GM21529 (cell line): Measurements from ENCODE around the gene SMIM36.
"Not testable (repeated sequence)": the region's sequence is repeated elsewhere in the genome, so short reads cannot be mapped to it uniquely, and the experiment has no call there.

ENCODE experiments used
- ATAC-seq: cut with Tn5 transposase; IDR thresholded peaks from one replicate; pipeline ENCODE4 v1.9.1; 2021; ENCODE audit not compliant: unreplicated experiment

SMIM36 gene

DNA sequence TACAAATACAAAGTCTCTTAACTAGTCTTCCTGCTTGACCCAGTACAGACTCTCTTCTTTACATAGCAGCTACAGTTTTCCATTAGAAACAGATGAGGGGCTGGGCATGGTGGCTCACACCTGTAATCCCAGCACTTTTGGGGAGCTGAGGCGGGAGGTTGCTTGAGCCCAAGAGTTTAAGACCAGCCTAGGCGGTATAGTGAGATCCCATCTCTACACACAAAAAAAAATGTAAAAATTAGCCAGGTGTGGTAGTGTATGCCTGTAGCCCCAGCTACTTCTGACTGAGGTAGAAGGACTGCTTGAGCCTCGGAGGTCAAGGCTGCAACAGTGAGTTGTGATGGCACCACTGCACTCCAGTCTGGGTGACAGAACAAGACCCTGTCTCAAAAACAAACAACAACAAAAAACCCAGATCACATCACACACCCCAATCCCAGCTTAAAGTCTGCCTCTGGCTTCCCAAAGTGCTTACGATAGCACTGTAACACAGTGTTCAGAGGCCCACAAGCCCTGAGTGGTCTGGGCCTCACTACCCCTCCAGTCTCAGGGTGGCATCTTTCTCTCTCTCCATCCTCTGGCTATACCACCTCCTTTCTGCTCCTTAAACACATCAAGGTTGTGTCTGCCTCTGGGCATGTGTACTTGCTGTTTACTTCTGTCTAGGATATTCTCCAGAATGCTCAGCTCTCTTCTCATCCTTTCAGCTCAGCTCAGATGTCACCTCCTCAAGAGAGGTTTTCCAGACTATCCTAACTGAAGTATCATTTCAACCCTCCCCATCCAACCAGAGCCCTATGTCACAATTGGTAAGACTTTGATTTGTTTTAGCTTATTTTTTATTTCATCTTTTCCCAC, 93.6 kb downstream of the SMIM36 start:
- ATAC-seq = no peak

DNA sequence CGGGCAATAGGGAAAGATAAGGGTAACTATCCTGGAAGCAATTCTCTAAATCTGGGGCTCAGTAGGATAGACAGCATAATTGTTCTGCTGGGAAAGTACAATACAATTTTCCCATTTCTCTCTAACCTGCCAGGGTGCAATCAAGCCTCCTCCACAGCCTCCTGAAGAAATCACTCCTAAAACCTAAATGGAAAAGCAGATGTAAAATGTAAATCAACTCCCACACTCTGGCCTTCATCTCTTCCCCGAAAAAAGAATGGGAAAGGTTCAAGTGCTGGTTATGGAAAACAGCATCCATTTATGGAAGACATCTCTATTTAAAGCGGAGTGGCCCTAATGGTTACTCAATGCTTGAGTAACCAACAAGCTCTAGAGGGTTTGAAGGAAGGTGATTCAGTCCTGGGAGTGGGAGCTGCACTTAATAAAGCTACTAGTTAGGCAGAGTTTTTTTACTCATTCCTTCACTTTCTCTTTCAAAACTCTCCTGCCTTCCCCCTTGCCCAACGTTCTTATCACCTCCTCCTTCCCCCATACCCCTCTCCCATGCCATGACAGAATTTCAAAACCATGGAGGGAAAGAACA, 94.7 kb downstream of the SMIM36 start:
- no peak for ATAC-seq

DNA sequence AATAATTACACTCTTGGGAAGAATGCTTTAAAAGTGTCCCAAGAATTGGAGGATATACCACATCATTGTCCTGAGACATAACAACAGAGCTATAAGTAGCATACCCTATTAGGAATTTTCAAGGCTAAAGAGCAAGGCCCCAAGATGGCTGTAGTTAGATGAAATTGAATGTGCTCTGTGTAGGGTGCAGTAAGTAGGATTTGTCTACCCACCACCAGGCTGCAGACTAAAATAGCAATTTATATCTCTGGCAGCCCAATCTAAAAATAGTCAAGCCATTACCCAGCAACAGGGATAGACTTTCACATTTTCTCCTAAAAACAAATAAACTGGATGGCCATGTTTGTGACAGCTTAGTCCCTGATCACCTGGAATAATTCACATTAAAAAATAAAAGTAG, 95.3 kb downstream of the SMIM36 start:
- no peak for ATAC-seq

DNA sequence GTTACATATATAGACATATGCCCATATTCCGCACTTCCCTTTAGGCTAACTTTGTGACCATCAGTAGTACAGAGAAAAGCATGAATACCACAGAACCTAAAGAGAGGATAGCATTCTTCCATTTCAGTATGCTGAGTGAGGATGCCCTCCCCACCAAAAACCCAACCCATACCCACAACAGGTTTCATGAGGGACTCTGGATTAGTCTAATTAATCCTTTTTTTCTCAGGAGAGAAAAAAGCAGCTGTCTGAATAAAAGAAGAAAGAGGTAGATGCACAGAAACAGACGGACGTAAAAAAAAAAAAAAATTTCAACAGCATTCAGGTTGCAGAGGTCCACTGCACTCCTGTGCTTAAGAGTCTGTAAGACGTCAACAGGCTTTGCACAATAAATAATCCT, 96.3 kb downstream of the SMIM36 start:
- no peak for ATAC-seq

DNA sequence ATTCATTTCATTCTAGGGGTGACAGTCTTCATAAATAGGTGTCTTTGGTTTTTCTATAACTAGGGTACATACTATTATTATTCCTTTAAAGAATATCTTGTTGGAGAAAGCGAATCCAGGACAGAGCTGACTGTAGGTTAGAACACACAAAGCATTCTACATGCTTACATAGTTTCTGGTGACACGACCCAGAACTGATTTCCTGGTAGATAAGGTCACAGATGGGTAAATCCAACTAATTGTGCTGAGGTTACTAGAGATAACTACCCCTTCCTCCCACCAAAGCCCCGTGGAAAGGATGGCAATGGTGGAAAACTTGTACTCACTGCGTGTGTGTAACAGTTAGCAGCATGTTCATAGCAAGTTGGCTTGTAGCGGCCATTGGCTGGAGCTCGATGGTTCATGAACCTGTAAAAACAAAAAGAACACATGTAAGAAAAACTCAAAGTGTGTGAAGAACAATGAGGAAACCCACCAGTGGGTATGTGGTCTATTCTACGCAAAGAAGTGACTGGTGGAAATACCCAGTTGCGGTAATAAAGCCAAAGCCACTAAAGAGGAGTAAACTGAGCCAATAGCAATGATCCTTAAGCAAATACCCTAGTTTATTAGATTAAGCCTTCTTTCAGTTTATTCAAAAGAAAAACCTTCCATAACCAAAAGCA, 97.3 kb downstream of the SMIM36 start:
- no peak for ATAC-seq

DNA sequence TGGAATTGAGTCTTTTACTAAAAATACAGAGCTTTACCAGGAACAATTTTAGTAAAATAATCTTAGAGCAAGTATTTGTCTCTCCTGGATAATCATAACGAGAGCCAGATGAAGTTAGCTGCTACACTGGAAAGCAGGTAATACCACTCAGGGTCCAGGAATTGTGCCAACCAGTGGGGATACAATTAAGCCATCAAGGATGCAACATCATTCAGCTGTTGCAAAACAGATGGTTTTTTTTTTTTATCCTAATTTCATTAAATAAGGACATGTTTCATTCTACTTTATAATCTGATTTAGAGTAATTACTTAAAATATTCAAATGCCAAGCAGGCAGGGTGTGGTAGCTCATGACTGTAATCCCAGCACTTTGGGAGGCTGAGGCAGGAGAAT, 99.8 kb downstream of the SMIM36 start:
- no peak for ATAC-seq

DNA sequence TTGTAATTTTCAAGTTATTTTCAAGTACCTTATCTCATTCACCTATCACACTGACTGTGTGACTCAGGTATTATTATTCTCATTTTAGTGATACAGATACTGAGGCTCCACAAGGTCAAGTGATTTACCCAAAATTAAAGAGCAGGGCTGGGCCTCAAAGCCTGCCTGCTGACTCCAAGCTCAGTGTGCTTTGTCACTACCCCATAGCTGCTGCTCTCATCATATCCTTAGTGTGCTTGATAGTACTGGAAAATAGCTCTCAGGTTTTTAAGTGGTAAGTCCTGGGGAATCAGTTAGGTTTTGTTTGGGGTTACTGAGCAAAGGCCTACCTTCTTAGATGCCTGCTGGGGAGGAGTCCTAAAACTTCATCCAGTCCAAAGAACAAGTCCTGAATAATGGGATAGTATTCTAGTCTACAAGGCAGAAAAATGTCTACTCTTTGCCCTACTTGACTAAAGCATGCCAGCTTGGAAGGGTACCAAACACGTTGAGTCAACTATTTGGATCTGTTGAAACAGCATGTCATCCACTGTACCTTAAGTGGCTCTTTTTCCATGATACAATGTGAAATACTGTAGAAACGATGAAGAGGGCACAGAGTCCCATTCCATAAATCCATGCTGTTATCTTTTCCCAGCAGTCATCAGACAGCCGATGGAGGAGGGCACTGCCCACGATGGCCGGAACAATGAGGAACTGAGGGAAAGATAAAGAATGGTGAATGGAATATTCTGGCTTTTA, 100.4 kb downstream of the SMIM36 start:
- ATAC-seq = no peak

DNA sequence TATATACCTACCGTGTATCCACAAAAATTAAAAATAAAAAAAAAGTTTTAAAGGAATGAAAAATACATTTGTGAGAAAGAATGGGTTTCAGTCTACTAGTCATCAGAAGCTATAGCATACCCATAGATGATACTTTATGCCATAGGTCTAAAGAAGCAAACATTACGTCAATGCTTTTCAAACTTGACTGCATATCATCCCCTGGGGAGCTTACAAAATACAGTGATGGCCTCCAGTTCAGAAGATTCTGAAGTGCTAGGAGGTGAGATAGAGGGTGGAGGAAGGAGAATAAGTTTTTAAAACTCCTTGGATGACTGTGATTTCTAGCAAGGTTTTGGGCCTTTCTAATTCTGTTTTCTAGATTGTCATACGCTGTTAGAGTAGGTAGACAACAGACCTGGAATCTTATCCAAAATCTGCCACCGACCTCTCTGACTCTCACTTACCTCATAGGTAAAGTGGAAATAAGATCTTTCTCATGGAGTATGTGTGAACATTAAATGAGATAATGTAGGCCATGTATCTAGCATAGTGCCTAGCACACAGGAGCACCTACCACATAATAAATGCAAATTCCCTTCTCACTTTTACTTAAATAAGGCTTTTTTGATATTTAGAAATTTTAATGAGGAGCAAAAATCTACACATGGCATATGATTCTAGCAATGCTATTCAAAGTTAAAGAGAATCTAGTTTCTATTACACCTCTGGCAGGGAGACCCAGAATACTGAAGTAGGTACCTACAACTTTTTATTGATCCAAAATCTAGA, 102.0 kb downstream of the SMIM36 start:
- ATAC-seq = no peak

DNA sequence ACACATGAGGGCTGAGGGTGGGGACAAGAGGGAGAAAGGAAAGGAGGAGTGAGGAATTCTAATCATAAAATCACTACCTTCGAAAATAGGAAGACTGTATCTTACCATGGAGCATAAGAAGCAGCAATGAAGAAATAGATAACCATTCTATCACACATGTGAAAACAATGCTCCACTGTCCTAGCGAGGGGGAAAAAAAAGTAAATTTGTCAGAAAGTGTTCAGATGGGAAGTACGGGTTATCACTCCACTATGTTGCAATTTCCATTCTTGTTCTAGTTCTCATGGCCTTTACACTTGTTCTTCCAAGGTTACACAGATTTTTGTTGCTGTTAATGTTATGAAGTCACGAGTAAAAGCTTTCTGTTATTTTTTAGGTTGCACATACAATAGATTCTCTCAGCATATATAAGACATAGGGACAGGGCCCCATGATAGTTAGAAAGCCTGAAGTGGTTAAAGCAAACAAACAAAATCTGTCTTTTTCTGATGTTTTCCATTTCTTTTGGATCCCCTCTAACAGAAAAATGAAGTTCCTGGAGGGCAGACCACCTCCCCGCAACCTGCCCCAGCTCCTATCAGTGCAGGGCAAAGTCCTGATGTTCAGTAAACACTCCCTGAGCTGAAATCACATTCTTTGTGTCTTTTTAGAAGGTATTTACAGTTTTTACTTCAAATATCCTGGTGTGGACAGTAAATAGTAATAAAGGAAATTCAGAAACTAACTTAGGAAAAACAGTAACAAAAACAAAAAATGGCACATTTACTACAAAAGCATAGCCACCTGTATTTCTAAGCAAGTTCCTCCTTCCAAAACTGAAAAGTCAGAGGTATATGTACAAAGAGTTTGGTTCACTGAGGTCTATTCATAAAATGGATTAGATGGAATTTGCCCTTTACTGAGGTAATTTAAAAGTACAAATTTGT, 103.3 kb downstream of the SMIM36 start:
- ATAC-seq = no peak

DNA sequence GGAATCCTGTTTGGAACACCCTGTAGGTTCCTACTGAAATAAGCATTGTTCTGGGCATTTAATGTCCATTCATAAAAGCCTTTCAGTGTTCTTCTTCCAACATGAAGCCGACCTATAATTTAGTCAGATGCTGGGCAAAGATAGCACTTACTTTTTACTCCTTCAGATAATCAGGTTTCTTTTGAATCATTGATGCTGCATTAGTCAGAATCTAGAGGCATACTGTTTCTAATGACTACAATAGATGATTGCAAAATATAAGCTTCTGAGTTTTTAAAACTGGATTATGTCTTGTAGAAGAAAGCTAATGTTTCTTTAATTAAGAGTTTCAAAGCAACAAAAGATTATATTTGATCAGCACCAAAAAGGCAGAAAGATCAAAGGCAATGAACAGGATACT, 105.7 kb downstream of the SMIM36 start:
- no peak for ATAC-seq

DNA sequence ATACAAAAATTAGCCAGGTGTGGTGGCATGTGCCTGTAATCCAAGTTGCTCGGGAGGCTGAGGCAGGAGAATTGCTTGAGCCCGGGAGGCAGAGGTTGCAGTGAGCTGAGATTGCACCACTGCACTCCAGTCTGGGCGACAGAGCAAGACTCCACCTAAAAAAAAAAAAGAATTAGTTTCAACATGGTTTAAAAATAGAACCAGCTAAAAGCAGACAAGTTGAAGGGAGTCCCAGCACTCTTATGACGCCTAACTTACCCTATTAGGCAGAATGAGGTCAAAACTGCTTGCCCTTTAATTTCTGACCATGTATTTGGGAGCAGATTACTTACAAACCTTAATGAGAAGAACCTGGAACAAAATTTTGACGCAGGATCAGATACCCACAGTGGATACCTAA, 107.1 kb downstream of the SMIM36 start:
- ATAC-seq = not testable (repeated sequence)

DNA sequence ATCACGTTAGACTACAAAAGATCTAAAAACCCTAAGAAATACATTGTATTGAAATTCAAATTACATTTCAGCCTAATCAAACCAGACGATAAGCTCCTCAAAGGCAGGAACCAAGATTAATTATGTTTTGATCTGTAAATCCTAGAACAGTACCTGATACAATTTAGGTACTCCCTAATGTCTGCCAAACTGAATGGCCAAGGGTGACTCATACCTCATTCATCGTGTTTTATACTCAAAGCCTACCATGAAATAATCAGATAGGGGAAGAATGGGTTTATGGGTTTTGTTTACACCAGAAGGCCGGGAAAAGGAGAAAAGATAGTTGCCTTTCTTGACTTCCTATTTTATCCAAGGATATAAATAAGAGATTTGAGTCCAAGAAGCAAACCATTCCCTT, 108.9 kb downstream of the SMIM36 start:
- ATAC-seq = no peak
